ENCODE data around the gene KIF24.
"Not testable (repeated sequence)": the region's sequence is repeated elsewhere in the genome, so short reads cannot be mapped to it uniquely, and the experiment has no call there.

KIF24 gene

GRCh38 chr9:34365282-34365681, 36.2 kb upstream of the KIF24 start:
- DNase-seq (ENCODE audit: low read depth), result no peak

GRCh38 chr9:34363619-34364351, 34.7 kb upstream of the KIF24 start:
- no peak for DNase-seq (ENCODE audit: low read depth)

- no peak for DNase-seq (ENCODE audit: low read depth)
These were observed 33.6 kb upstream of the KIF24 start for GRCh38 chr9:34362614-34363214.

GRCh38 chr9:34352957-34353356, 23.9 kb upstream of the KIF24 start:
- not testable (repeated sequence) for DNase-seq (ENCODE audit: low read depth)

- not testable (repeated sequence) for DNase-seq (ENCODE audit: low read depth)
These were observed 23.1 kb upstream of the KIF24 start for GRCh38 chr9:34352122-34352652.

- DNase-seq (ENCODE audit: low read depth), result no peak
These were observed 20.3 kb upstream of the KIF24 start for GRCh38 chr9:34349324-34349723.

GRCh38 chr9:34347800-34348158, 18.7 kb upstream of the KIF24 start:
- no peak for DNase-seq (ENCODE audit: low read depth)

- no peak for DNase-seq (ENCODE audit: low read depth)
These were observed 18.1 kb upstream of the KIF24 start for GRCh38 chr9:34346873-34347799.

GRCh38 chr9:34343605-34344004, 14.5 kb upstream of the KIF24 start:
- no peak for DNase-seq (ENCODE audit: low read depth)

- DNase-seq (ENCODE audit: low read depth), result no peak
These were observed 14.0 kb upstream of the KIF24 start for GRCh38 chr9:34343090-34343489.

GRCh38 chr9:34341659-34342295, 12.7 kb upstream of the KIF24 start:
- DNase-seq (ENCODE audit: low read depth), result no peak

- DNase-seq (ENCODE audit: low read depth), result no peak
These were observed 9.8 kb upstream of the KIF24 start for GRCh38 chr9:34338665-34339385.

GRCh38 chr9:34338079-34338478, 9.0 kb upstream of the KIF24 start:
- DNase-seq (ENCODE audit: low read depth), result not testable (repeated sequence)

GRCh38 chr9:34337403-34337802, 8.3 kb upstream of the KIF24 start:
- DNase-seq (ENCODE audit: low read depth), result no peak

GRCh38 chr9:34335376-34335775, 6.3 kb upstream of the KIF24 start:
- DNase-seq (ENCODE audit: low read depth), result no peak

GRCh38 chr9:34334916-34335315, 5.8 kb upstream of the KIF24 start:
- no peak for DNase-seq (ENCODE audit: low read depth)

- no peak for DNase-seq (ENCODE audit: low read depth)
These were observed 5.3 kb upstream of the KIF24 start for GRCh38 chr9:34334337-34334824.

GRCh38 chr9:34333836-34334235, 4.8 kb upstream of the KIF24 start:
- no peak for DNase-seq (ENCODE audit: low read depth)

- no peak for DNase-seq (ENCODE audit: low read depth)
These were observed 3.3 kb upstream of the KIF24 start for GRCh38 chr9:34332076-34332964.

- no peak for DNase-seq (ENCODE audit: low read depth)
These were observed 2.1 kb upstream of the KIF24 start for GRCh38 chr9:34331196-34331595.

Measured in activated T-cell treated with anti-CD3 and anti-CD28 coated beads for 1 hour (primary cell).